ENCODE data around the gene MAP3K4.

Gene MAP3K4

GRCh38 chr6:161125591-161125990 lies 134.0 kb downstream of the MAP3K4 start:
- no peak for DNase-seq (ENCODE audit: low read depth)

GRCh38 chr6:161127071-161127740 lies 135.6 kb downstream of the MAP3K4 start:
- DNase-seq (ENCODE audit: low read depth): no peak

GRCh38 chr6:161128230-161128629 lies 136.7 kb downstream of the MAP3K4 start:
- DNase-seq (ENCODE audit: low read depth): no peak

- no peak for DNase-seq (ENCODE audit: low read depth)
Observed at GRCh38 chr6:161128680-161129196, 137.2 kb downstream of the MAP3K4 start.

GRCh38 chr6:161130541-161130940 lies 139.0 kb downstream of the MAP3K4 start:
- DNase-seq (ENCODE audit: low read depth): no peak

- no peak for DNase-seq (ENCODE audit: low read depth)
Observed at GRCh38 chr6:161130967-161131766, 139.6 kb downstream of the MAP3K4 start.

GRCh38 chr6:161132384-161132783 lies 140.8 kb downstream of the MAP3K4 start:
- DNase-seq (ENCODE audit: low read depth): no peak

GRCh38 chr6:161133963-161134362 lies 142.4 kb downstream of the MAP3K4 start:
- no peak for DNase-seq (ENCODE audit: low read depth)

GRCh38 chr6:161134550-161135298 lies 143.2 kb downstream of the MAP3K4 start:
- no peak for DNase-seq (ENCODE audit: low read depth)

GRCh38 chr6:161135695-161136591 lies 144.4 kb downstream of the MAP3K4 start:
- DNase-seq (ENCODE audit: low read depth): no peak

GRCh38 chr6:161136655-161137054 lies 145.1 kb downstream of the MAP3K4 start:
- no peak for DNase-seq (ENCODE audit: low read depth)

- no peak for DNase-seq (ENCODE audit: low read depth)
Observed at GRCh38 chr6:161137320-161137719, 145.8 kb downstream of the MAP3K4 start.

- no peak for DNase-seq (ENCODE audit: low read depth)
Observed at GRCh38 chr6:161137839-161138542, 146.4 kb downstream of the MAP3K4 start.

- DNase-seq (ENCODE audit: low read depth): no peak
Observed at GRCh38 chr6:161138543-161139303, 147.2 kb downstream of the MAP3K4 start.

GRCh38 chr6:161139304-161139765 lies 147.8 kb downstream of the MAP3K4 start:
- DNase-seq (ENCODE audit: low read depth): no peak

- no peak for DNase-seq (ENCODE audit: low read depth)
Observed at GRCh38 chr6:161139766-161140553, 148.4 kb downstream of the MAP3K4 start.

- DNase-seq (ENCODE audit: low read depth): no peak
Observed at GRCh38 chr6:161140554-161140875, 148.9 kb downstream of the MAP3K4 start.

- no peak for DNase-seq (ENCODE audit: low read depth)
Observed at GRCh38 chr6:161141173-161141572, 149.6 kb downstream of the MAP3K4 start.

GRCh38 chr6:161142957-161143296 lies 151.4 kb downstream of the MAP3K4 start:
- no peak for DNase-seq (ENCODE audit: low read depth)
